IPS DF 4.7 (cell line): Measurements from ENCODE around the gene ATP4B.

Source experiments
- DNase-seq: peaks from one replicate; pipeline ENCODE4 v3.0.0-alpha.2; 2013; ENCODE audit warnings: low spot score; ENCODE audit errors: extremely low read depth

ATP4B gene

GRCh38 chr13:113657851-113658741 lies at the start of gene ATP4B:
Gene ATP4B, minus strand, starts transcription at chr13:113658198. Its CDS starts 54 bp downstream, at chr13:113658144.
- no peak for DNase-seq

GRCh38 chr13:113672002-113672651 lies 14.1 kb upstream of the ATP4B start:
- DNase-seq, result no peak

GRCh38 chr13:113671066-113672001 lies 13.3 kb upstream of the ATP4B start:
- DNase-seq, result no peak

GRCh38 chr13:113670541-113670940 lies 12.5 kb upstream of the ATP4B start:
- no peak for DNase-seq

GRCh38 chr13:113669755-113670341 lies 11.8 kb upstream of the ATP4B start:
- DNase-seq, result no peak

GRCh38 chr13:113669231-113669754 lies 11.3 kb upstream of the ATP4B start:
- DNase-seq, result no peak

GRCh38 chr13:113668491-113668971 lies 10.5 kb upstream of the ATP4B start:
- DNase-seq, result no peak

- no peak for DNase-seq
These were observed 9.9 kb upstream of the ATP4B start for GRCh38 chr13:113667771-113668490.

GRCh38 chr13:113666951-113667701 lies 9.1 kb upstream of the ATP4B start, which contains the start of gene GRK1:
Gene GRK1, plus strand, starts transcription at chr13:113667219. Its CDS starts 168 bp downstream, at chr13:113667387.
- no peak for DNase-seq

GRCh38 chr13:113666329-113666670 lies 8.3 kb upstream of the ATP4B start:
- no peak for DNase-seq

- no peak for DNase-seq
These were observed 7.8 kb upstream of the ATP4B start for GRCh38 chr13:113665597-113666328.

GRCh38 chr13:113664751-113665596 lies 7.0 kb upstream of the ATP4B start:
- DNase-seq, result no peak

GRCh38 chr13:113663934-113664333 lies 5.9 kb upstream of the ATP4B start:
- no peak for DNase-seq

- DNase-seq, result no peak
These were observed 3.5 kb upstream of the ATP4B start for GRCh38 chr13:113661509-113661908.

GRCh38 chr13:113660066-113660465 lies 2.1 kb upstream of the ATP4B start:
- DNase-seq, result no peak

GRCh38 chr13:113659337-113659736 lies 1.3 kb upstream of the ATP4B start:
- no peak for DNase-seq

GRCh38 chr13:113658836-113659235 lies 838 bp upstream of the ATP4B start:
- no peak for DNase-seq
